ENCODE results near the gene KCNH8. TPM values are rescaled to one million over a fixed set of nuclear protein-coding genes. Genes with fewer than 3 reads are reported as not detected.
"Not testable (repeated sequence)": the region's sequence is repeated elsewhere in the genome, so short reads cannot be mapped to it uniquely, and the experiment has no call there.

Gene KCNH8
- total RNA-seq (2013; cell fraction: nucleolus; rRNA removed): 0.10 and 0.12 TPM in 2 replicates
- under 0.01 and 0.16 TPM in 2 replicates for total RNA-seq (2014; rRNA removed)
- 0.09 and 0.13 TPM in 2 replicates for total RNA-seq (2014; rRNA removed; fragmentation: Illumina TruSeq; extraction: Trizol)
- total RNA-seq (2021): 0.11 and 0.18 TPM in 2 replicates
- polyA plus RNA-seq (2011; ENCODE audit: low read depth): 0.12 TPM
- 0.04 and 0.06 TPM in 2 replicates for polyA plus RNA-seq (2011; rRNA removed)
- polyA plus RNA-seq (2011; cell fraction: cytosol; rRNA removed): 0.02 and 0.03 TPM in 2 replicates
- polyA plus RNA-seq (2011; cell fraction: nucleus; rRNA removed): 0.12 TPM in 2 replicates
- polyA plus RNA-seq (2012): 0.16 and 0.21 TPM in 2 replicates
- polyA plus RNA-seq (2014; fragmentation: Illumina TruSeq; extraction: Trizol): 0.10 and 0.22 TPM in 2 replicates
- polyA plus RNA-seq (2014; fragmentation: Nextera tagmentation; extraction: Ambion mirVana): under 1 TPM; 0.02 to 0.03 TPM
- polyA plus RNA-seq (2014; rRNA removed): 0.04 and 0.09 TPM in 2 replicates
- not detected for polyA plus RNA-seq (2016; fragmentation: Nextera tagmentation; extraction: Ambion mirVana)
- polyA minus RNA-seq (2011; rRNA and poly(A)+ RNA removed): 0.15 TPM in 1 of 2 replicates, not detected in the other
- not detected in 2 replicates for polyA minus RNA-seq (2011; cell fraction: cytosol; rRNA and poly(A)+ RNA removed)
- polyA minus RNA-seq (2011; cell fraction: nucleus; rRNA and poly(A)+ RNA removed): 0.12 and 0.38 TPM in 2 replicates
- Bru-seq, nascent RNA: percentile 5 among the genes with signal in this experiment
- BruChase-seq, experiment 1, labeled RNA remaining after a 6-hour chase: percentile 2 among the genes with signal in this experiment
- BruChase-seq, experiment 2, labeled RNA remaining after a 2-hour chase: percentile 2 among the genes with signal in this experiment
- long read RNA-seq, experiment 1: 0 reads
- long read RNA-seq, experiment 2, partial matches to known transcripts: 0 of 4 reads
- long read RNA-seq, experiment 2, other reads (novel, unspliced or antisense): 4 of 4 reads

GRCh38 chr3:19147905-19148767 is at the start of gene KCNH8:
Gene KCNH8 (plus strand): TSS chr3:19148510. CDS start chr3:19148720, 210 bp downstream.
- WGBS (ENCODE audit: insufficient coverage, insufficient replicate concordance, low lambda C conversion rate, missing lambda C conversion rate): 33% methylated on average over 19 of the region's 64 CpGs
- DNase-seq (ENCODE audit: low read depth, low spot score) (no peak), FAIRE-seq (no peak), ATAC-seq (peak; percentile 13; the same call in 1 of the 3 replicates)
- in situ Hi-C loops (cut with MboI) (no loop called here), intact Hi-C loops (cut with micrococcal nuclease; ENCODE audit: unreplicated experiment) (no loop called here)
- CTCF ChIA-PET: no interaction called here
- H3K4me1 ChIP-seq (ENCODE audit: control insufficient read depth, insufficient read depth, low read length): no peaks in the 10 kb centered on the region
- no peak within 1 kb of the TSS for H3K27ac ChIP-seq (ENCODE audit: control insufficient read depth, insufficient read depth)
- H3K36me3 ChIP-seq (ENCODE audit: control insufficient read depth in 2 of 2, insufficient read depth in 2 of 2, low read length in 1 of 2): no peaks in the 10 kb centered on the region
- BruUV-seq (replicated peaks): no TSS peak
- RAD21 ChIA-PET (ENCODE audit: unreplicated experiment): no interaction called here
- H3K4me3 ChIP-seq: peak within 1 kb of the TSS; percentile 70
- H3K79me2 ChIP-seq (ENCODE audit: control insufficient read depth, insufficient read depth, low read length): no peaks in the 10 kb centered on the region
- H3K27me3 ChIP-seq (replicated peaks in 1 of 2; ENCODE audit: control insufficient read depth in 2 of 2, insufficient read depth in 2 of 2, low read length in 1 of 2): peaks cover 0 to 7% of the 10 kb centered on the region in 2 experiments; a peak in 3 of 4 replicates
- no peaks in the 10 kb centered on the region for H4K20me1 ChIP-seq (ENCODE audit: control insufficient read depth, insufficient read depth)
- TF ChIP-seq CREM (IDR thresholded peaks at IDR 0.05; ENCODE audit: low read depth) (no peak), KAT2A (conservative IDR thresholded peaks at IDR 0.05; ENCODE audit: control insufficient read depth, low read depth, low read length) (no peak), WRNIP1 (IDR thresholded peaks at IDR 0.05; ENCODE audit: borderline replicate concordance, low read depth, low read length) (no peak), SMC3 (IDR thresholded peaks at IDR 0.05; ENCODE audit: borderline replicate concordance, low read length) (no peak), CBX3 (IDR thresholded peaks at IDR 0.05; ENCODE audit: borderline replicate concordance, low read depth) (no peak), FOXK2 (IDR thresholded peaks at IDR 0.05) (no peak), NFYB (IDR thresholded peaks at IDR 0.05; ENCODE audit: insufficient read depth, low read depth, low read length) (no peak)
- TF ChIP-seq, protein P1, sequence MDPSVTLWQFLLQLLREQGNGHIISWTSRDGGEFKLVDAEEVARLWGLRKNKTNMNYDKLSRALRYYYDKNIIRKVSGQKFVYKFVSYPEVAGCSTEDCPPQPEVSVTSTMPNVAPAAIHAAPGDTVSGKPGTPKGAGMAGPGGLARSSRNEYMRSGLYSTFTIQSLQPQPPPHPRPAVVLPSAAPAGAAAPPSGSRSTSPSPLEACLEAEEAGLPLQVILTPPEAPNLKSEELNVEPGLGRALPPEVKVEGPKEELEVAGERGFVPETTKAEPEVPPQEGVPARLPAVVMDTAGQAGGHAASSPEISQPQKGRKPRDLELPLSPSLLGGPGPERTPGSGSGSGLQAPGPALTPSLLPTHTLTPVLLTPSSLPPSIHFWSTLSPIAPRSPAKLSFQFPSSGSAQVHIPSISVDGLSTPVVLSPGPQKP (IDR thresholded peaks at IDR 0.05; ENCODE audit: low read depth, low read length): no peak
- H3K9me3 ChIP-seq (replicated peaks; ENCODE audit: control insufficient read depth, insufficient read depth, low read length): no peaks in the 10 kb centered on the region; the same call in 2 of the 3 replicates
- SMC1A ChIA-PET (ENCODE audit: uncharacterized antibody, unreplicated experiment): no interaction called here
- POLR2A ChIA-PET: no interaction called here
- H3K4me2 ChIP-seq (ENCODE audit: control insufficient read depth, insufficient read depth): peak within 1 kb of the TSS; percentile 90
- H3K9ac ChIP-seq (ENCODE audit: control insufficient read depth, insufficient read depth, low read length): peak within 1 kb of the TSS; percentile 28; the same call in 1 of the 2 replicates
- peak within 1 kb of the TSS; percentile 44; the same call in 1 of the 2 replicates for H2AFZ ChIP-seq (ENCODE audit: control insufficient read depth, low read depth, low read length)

- CTCF ChIA-PET; H3K9ac ChIP-seq (ENCODE audit: control insufficient read depth, insufficient read depth, low read length); H3K27ac ChIP-seq (ENCODE audit: control insufficient read depth, insufficient read depth); intact Hi-C loops (cut with micrococcal nuclease; ENCODE audit: unreplicated experiment); DNase-seq (ENCODE audit: low read depth, low spot score); POLR2A ChIA-PET; in situ Hi-C loops (cut with MboI); H3K9me3 ChIP-seq (replicated peaks; ENCODE audit: control insufficient read depth, insufficient read depth, low read length); H3K79me2 ChIP-seq (ENCODE audit: control insufficient read depth, insufficient read depth, low read length); RAD21 ChIA-PET (ENCODE audit: unreplicated experiment); H3K4me1 ChIP-seq (ENCODE audit: control insufficient read depth, insufficient read depth, low read length); FAIRE-seq; H4K20me1 ChIP-seq (ENCODE audit: control insufficient read depth, insufficient read depth); H3K36me3 ChIP-seq (ENCODE audit: control insufficient read depth in 2 of 2, insufficient read depth in 2 of 2, low read length in 1 of 2); SMC1A ChIA-PET (ENCODE audit: uncharacterized antibody, unreplicated experiment); BruUV-seq (replicated peaks); H3K4me2 ChIP-seq (ENCODE audit: control insufficient read depth, insufficient read depth); ATAC-seq; H3K27me3 ChIP-seq (replicated peaks in 1 of 2; ENCODE audit: control insufficient read depth in 2 of 2, insufficient read depth in 2 of 2, low read length in 1 of 2): not testable (repeated sequence)
- 19% methylated on average over 25 of the region's 29 CpGs for WGBS (ENCODE audit: insufficient coverage, insufficient replicate concordance, low lambda C conversion rate, missing lambda C conversion rate)
- Histone ChIP-seq H2AFZ (ENCODE audit: control insufficient read depth, low read depth, low read length) (peak overlapping the region; percentile 34; the same call in 1 of the 2 replicates), H3K4me3 (peak overlapping the region; percentile 57)
These were observed 45.5 kb upstream of the KCNH8 start for GRCh38 chr3:19102654-19103290.
